ENCODE results near the gene HOXD3. TPM values are rescaled to one million over a fixed set of nuclear protein-coding genes. Genes with fewer than 3 reads are reported as not detected.
A peak's percentile ranks its signal among the peaks of the same experiment; 100 is the strongest.

The HOXD3 gene
- total RNA-seq, 3 donors from 2014 or later, result not detected

DNA sequence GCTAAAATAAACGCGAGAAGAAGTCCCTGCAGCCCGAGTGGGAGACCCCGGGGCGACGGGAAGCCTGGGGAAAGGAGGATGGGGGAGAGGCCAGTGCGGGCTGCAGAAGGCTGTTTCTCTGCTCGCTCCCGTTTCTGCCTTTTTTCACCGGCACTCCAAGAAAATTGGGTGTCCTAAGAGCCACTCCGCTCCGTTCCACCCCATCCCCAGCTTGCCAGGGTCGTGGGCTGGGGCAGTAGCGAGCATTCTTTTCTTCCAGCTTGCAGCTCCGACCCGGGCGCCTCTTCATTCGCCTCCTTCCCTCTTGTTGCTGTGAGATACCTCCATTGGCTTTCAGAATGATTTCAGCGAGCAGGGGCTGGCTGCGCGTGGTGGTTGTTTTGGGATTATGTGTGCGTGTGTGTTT, 1.1 kb downstream of the HOXD3 start:
- peaks cover 12% of the 10 kb centered on the region for H3K4me1 Mint-ChIP-seq (ENCODE audit: low read depth)

DNA sequence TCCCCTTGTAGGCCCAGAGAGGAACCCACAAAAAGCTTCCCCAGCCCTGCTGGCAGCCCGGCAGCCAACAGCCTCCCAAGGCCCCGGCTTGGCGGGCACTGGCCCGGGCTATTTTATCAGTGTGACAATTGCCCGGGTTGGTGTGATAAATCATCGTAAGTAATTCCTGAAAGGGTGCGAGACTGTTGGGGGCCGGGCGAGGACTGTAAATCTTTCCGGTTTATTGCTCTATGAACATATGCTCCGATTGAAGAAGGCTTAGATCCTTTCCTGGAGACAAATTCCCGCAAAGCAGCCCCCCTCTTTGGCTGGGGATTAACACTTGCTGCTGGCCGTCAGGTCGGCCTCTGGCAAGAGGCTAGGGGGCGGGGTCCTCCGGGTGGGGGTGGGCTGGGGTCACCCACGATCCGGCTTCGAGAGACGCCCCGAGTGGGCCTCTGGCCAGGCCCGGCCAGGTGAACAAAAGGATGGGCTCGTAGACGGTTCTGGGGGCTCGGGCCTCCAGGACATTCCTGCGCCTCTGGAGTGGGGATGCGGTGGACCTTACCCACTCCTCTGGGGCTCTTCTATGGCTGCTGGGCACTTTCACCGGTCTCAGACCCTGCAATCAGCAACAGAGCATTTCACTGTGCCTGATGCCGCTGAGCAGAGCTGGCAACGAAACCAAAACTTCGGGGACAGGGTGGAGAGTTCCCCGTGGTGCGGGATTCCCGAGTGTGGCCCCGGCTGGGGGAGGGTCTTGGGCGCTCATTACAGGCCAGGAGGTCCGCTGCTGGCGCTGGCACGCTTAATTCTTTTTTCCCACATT, 2.0 kb downstream of the HOXD3 start:
- H3K4me1 Mint-ChIP-seq (ENCODE audit: low read depth), result peaks cover 12% of the 10 kb centered on the region
- DNase-seq, result no peak
- H3K9me3 Mint-ChIP-seq, result peaks cover 4% of the 10 kb centered on the region
- H3K36me3 Mint-ChIP-seq (ENCODE audit: insufficient read depth), result no peaks in the 10 kb centered on the region
- H3K4me3 Mint-ChIP-seq, result no peak overlapping the region
- peak in 1 of 2 donors; percentile 13 for ATAC-seq
- peaks cover 87% of the 10 kb centered on the region for H3K27me3 Mint-ChIP-seq (ENCODE audit: low read depth)

More for the DNA sequence above, 1.1 kb downstream of the HOXD3 start:
- H3K27me3 Mint-ChIP-seq (ENCODE audit: low read depth), result peaks cover 85% of the 10 kb centered on the region
- ATAC-seq, result no peak
- H3K4me3 Mint-ChIP-seq, result no peak overlapping the region
- no peaks in the 10 kb centered on the region for H3K36me3 Mint-ChIP-seq (ENCODE audit: insufficient read depth)
- H3K9me3 Mint-ChIP-seq, result no peaks in the 10 kb centered on the region
- no peak for DNase-seq

DNA sequence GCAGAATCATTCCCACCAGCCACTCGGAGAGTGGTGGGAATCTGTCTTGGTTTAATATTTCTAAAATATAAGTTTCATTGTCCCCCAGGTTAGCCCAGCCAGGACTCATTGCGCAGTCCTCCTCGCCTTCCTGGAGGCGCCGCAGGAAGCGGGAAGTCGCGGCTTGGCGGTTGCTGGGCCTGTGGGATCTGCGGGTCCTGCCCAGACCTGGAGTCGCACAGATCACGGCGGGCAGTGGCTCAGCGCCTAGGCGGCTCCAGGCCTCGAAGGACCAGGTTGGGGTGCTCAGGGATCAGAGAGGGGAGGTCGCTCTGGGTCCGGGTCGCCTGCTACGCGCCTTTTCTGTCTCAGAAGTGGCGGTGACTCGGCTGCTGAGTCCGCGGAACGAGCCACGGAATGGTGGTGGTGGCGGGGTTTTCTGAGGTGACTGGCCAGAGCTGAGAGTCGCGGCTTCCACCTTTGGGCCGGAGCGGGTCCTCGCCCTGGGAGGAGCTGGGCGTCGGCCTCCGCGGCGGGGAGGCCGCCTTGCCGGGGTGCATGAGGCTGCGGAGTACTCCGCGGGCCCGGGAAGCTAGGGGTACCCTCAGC, 2.6 kb downstream of the HOXD3 start:
- peaks cover 7% of the 10 kb centered on the region for H3K9me3 Mint-ChIP-seq
- H3K4me1 Mint-ChIP-seq (ENCODE audit: low read depth), result peaks cover 14% of the 10 kb centered on the region
- no peak for DNase-seq
- H3K27me3 Mint-ChIP-seq (ENCODE audit: low read depth), result peaks cover 87% of the 10 kb centered on the region
- H3K4me3 Mint-ChIP-seq, result no peak overlapping the region
- no peaks in the 10 kb centered on the region for H3K36me3 Mint-ChIP-seq (ENCODE audit: insufficient read depth)
- peak in 1 of 2 donors; percentile 38 for ATAC-seq

DNA sequence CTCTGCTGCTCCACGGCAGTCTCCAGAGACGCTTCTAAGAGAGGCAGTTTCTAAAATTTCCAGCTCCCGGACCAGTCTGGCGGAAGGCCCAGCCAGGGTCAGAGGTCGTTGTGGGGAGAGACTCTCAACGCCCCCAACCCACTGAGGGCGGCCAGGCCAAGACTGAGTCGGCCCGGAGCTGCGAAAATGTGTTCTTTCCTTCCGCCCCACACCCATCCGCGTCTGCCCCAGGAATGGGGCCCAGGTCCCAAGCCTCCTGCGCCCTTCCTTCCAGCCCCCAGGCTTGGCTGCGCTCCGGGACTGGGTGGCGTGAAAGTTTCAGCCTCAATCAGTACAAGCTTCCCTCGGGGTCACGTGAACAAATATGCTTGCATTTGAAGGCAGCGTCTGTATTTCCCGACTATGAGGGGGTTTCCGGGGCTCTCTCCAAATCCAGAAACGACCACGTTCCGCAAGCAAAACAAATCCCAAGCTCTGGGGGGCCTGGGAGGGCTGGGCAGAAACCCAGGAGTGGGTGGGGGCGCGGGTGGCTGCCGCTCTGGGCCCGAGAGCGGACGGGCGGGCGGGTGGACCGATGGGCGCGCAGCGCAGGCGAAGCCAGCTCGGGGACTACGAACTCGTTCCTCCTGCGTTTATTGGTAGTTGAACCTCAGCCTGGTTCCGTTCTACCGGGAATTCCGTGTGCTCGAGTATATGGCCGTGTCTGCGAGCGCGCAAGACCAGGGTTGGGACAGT, 3.3 kb downstream of the HOXD3 start:
- H3K27me3 Mint-ChIP-seq (ENCODE audit: low read depth), result peaks cover 88% of the 10 kb centered on the region
- H3K4me1 Mint-ChIP-seq (ENCODE audit: low read depth), result peaks cover 14% of the 10 kb centered on the region
- no peak overlapping the region for H3K4me3 Mint-ChIP-seq
- no peaks in the 10 kb centered on the region for H3K36me3 Mint-ChIP-seq (ENCODE audit: insufficient read depth)
- no peak for DNase-seq
- peaks cover 7% of the 10 kb centered on the region for H3K9me3 Mint-ChIP-seq
- peak in 1 of 2 donors; percentile 12 for ATAC-seq

DNA sequence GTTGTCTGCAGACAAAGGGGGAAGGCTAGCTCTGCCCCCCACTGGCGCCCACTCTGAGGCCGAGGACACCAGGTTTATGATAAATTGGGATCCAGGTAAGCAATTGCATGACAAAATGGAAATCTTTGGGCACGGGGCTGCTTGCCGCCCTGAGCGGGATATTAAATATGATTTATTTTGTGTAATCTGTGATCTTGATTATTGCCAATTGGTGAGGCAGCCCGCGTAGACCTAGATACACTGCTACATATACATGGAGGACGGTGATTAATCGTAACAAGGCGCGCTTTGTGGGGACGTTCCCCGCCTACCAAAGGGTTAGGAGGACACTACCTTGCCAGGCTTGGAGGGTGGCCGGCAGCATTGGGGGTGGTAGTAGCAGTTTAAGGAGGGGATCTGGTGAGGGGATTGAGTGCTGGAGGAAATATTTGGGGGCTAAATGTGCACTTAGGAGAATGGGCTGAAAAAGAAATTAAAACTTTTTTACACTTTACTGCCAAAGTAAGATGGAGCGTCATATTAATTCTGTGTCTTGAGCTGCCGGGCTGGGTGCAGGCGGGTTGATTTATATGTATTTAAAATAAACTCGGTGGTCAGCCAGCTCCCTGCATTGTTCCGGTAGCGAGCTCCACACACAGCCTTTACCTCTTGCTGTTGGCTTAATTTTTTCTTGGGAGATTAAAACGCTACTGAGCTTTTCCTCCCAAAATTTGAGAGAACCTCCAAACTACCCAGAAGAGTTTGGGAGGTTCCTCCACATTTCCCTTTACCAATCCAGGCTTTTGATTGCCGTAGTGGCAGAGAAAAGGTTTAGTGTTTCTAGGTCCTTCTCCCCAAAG, 4.1 kb downstream of the HOXD3 start:
- Mint-ChIP-seq H3K36me3 (ENCODE audit: insufficient read depth) (no peaks in the 10 kb centered on the region), H3K9me3 (peaks cover 7% of the 10 kb centered on the region), H3K4me3 (no peak overlapping the region), H3K27me3 (ENCODE audit: low read depth) (peaks cover 90% of the 10 kb centered on the region), H3K4me1 (ENCODE audit: low read depth) (peaks cover 14% of the 10 kb centered on the region)
- ATAC-seq (no peak), DNase-seq (no peak)

DNA sequence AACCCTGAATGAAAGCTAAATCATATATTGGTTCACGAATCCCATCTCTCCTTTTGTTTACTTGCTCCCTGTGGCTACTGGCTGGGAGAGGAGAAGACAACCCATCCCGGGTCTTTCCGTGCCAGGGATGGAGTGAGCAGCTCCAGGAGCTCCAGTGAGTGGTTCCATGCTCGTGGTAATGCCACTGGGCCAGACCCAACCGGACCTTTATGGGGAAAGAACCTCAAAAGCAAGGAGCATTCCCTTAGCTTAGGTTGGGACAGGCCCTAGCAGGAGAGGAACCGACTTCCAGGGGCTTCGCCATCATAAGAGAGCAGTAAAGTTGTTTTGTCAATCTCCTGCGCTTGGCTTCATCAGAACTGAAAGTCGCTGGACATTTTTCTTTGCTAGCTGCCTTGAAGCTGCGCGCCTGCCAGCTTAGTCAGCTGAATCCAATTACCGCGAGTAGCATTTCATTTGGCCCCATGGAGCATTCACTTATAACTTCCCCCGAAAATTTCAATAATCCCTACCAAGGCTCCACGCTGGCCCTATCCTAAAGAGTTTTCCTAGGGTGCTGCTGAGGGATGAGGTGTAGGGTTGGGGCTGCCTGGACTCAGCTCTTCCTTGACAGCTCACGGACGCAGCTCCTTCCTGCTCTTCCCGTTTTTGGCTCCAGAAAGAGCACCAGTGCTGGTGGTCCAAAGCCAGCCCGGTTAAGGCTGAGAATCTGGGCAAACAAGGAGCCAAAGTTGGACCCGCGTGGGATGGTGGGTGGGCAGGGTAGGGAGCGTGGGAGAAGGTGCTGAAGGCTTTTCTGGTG, 4.9 kb downstream of the HOXD3 start:
- no peaks in the 10 kb centered on the region for H3K36me3 Mint-ChIP-seq (ENCODE audit: insufficient read depth)
- no peak for ATAC-seq
- H3K9me3 Mint-ChIP-seq, result peaks cover 7% of the 10 kb centered on the region
- DNase-seq, result no peak
- H3K27me3 Mint-ChIP-seq (ENCODE audit: low read depth), result peaks cover 91% of the 10 kb centered on the region
- no peak overlapping the region for H3K4me3 Mint-ChIP-seq
- H3K4me1 Mint-ChIP-seq (ENCODE audit: low read depth), result peaks cover 12% of the 10 kb centered on the region

DNA sequence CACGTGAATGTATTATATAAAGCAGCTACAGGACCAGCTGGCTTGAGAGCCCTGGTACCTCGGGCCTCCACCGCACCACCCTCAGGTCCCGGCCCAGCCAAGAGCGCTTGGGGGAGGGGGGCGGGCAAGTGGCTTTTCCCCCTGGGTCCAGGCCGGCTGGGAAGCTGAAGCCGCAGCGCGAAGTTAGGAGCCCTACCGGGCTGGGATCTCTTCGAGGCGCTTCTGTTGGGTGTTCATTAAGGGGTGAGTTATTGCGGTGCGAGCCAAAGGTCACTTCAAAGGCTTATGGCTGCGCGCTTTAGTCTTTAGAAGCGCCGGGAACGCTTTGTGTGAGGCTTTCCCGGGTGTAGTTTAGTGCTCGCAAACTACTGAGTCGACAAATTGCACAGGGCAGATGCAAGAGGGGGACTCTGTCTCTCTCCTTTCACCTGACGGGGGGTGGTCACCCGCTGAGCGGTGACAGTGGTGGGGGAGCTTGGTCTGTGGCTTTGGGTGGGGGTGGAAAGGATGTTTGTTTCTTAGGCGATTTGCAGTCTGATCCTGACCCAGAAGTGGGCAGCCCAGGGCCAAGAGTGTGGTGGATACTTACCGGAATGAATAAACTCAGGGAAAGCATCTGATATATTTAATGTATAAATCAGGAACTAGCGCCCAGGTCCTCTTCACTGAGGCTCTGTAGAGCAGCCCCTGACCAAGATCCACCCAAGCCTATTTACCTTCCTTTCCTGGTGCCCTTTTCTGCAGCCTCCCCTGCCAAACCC, 6.0 kb downstream of the HOXD3 start:
- DNase-seq, result no peak
- peaks cover 7% of the 10 kb centered on the region for H3K4me1 Mint-ChIP-seq (ENCODE audit: low read depth)
- ATAC-seq, result no peak
- H3K9me3 Mint-ChIP-seq, result peaks cover 7% of the 10 kb centered on the region
- H3K36me3 Mint-ChIP-seq (ENCODE audit: insufficient read depth), result no peaks in the 10 kb centered on the region
- no peak overlapping the region for H3K4me3 Mint-ChIP-seq
- H3K27me3 Mint-ChIP-seq (ENCODE audit: low read depth), result peaks cover 93% of the 10 kb centered on the region

DNA sequence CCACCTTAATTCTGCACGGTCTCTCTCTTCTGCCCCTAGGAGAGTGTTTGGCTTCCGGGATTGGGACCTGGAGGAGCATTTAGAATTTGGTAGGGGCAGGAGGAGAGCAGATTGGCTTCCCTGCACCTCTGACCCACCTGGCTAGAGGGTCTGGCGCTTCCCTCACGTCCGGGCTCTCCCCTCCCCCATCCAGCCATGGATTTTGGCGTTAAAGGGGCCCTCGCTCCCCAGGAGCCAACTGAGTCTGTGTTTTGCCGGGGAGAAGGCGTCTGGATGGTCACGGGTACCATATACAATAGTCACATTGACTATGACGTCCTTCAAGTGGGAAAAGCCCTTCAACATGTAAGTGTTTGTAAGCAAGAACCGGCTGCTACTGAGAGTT, 6.6 kb downstream of the HOXD3 start:
- Mint-ChIP-seq H3K9me3 (peaks cover 7% of the 10 kb centered on the region), H3K27me3 (ENCODE audit: low read depth) (peaks cover 92% of the 10 kb centered on the region), H3K4me1 (ENCODE audit: low read depth) (peaks cover 5% of the 10 kb centered on the region), H3K4me3 (no peak overlapping the region), H3K36me3 (ENCODE audit: insufficient read depth) (no peaks in the 10 kb centered on the region)
- ATAC-seq, result no peak
- no peak for DNase-seq

DNA sequence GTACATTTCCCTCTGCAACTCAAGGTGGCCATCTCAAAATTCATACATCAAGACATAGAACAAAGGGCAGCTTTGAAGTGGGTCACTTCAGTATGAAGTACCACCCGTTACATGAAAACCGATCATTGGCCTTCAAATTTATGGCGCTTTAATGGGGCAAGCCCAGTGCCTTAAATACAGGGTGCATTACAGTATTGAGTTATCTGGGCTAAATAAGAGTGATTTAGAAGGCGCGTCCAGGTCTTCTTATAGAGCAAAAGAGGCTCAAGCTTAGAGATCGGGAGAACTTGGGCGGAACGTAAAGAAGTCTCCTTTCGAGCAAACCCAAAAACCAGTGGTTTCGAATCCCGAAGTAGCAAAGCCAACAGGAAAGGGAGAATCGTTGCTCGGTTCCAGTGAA, 7.1 kb downstream of the HOXD3 start:
- H3K4me1 Mint-ChIP-seq (ENCODE audit: low read depth), result peaks cover 5% of the 10 kb centered on the region
- ATAC-seq, result no peak
- no peak overlapping the region for H3K4me3 Mint-ChIP-seq
- peaks cover 92% of the 10 kb centered on the region for H3K27me3 Mint-ChIP-seq (ENCODE audit: low read depth)
- H3K9me3 Mint-ChIP-seq, result peaks cover 7% of the 10 kb centered on the region
- H3K36me3 Mint-ChIP-seq (ENCODE audit: insufficient read depth), result no peaks in the 10 kb centered on the region
- no peak for DNase-seq

DNA sequence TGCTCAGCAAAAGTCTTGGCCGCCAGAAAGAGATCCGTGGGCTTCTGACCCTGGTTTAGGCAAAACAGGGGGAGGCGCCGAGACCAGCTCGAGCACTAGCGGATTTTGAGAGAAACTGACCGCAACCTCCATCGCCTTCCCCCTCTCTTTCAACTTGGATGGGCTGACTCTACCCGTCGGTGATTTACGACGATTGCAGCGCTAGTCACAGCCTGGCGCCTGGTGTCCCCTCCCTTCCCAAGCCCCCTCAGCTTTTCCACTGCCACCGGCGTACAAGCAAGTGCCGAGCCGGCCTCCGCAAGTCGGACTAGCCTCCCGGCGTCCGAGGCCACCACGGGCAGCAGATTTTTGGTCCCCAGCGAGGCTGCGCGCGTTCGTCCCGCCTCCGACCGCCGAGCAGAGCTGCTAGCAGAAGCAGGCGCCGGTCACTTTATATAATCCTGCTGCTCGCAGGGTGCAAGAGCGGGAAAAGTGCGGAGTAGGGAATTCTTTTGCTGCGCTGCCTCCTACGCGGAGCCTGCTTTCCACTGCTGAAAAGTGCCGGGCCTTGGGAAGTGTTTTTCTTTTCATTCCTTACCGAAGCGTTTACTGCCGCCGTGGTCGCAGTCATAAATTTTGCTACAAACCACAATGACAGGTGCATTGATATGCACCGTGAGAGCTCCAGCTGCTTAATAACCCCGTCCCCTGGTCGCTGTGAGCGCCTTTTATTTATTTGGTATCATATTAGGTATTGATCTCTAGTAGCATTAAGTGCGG, 7.7 kb downstream of the HOXD3 start:
- H3K36me3 Mint-ChIP-seq (ENCODE audit: insufficient read depth), result no peaks in the 10 kb centered on the region
- DNase-seq, result no peak
- H3K4me3 Mint-ChIP-seq, result no peak overlapping the region

DNA sequence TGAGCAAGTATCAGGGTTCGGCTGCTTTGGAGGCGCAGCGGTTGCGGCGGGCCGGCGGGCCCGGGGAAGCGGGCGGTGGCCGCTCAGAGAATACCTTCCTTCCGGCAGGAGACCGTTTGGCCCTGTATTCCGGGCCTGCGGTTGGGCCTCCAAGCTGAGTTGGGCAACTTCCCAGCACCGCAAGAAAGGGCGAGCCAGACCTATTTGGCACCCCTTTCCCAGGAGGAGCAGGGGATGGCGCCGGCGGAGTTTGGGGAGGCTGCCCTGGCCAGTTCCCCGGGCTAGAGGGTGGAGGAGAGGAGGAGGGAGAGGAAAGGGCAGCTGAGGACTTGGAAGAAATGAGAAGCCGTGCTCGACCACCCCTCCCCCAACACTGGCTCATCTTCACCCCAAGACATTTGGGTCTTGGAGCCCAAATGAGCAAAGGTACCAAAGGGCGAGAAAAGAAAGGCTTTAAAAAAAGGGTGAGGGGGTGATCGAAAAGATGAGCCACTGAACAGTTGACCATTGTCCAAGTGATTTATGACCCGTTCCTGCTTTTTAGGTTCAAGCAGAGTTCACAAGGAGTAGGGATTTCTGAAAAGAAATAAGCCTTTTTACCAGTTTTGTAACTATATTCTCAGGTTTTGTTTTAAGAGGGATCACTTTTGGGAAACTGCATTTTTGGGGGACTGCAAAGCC, 8.4 kb downstream of the HOXD3 start:
- Mint-ChIP-seq H3K36me3 (ENCODE audit: insufficient read depth) (no peaks in the 10 kb centered on the region), H3K27me3 (ENCODE audit: low read depth) (peaks cover 92% of the 10 kb centered on the region), H3K4me3 (no peak overlapping the region), H3K9me3 (peaks cover 7% of the 10 kb centered on the region), H3K4me1 (ENCODE audit: low read depth) (peaks cover 5% of the 10 kb centered on the region)
- ATAC-seq (no peak), DNase-seq (no peak)

More for the DNA sequence above, 7.7 kb downstream of the HOXD3 start:
- ATAC-seq, result no peak
- Mint-ChIP-seq H3K27me3 (ENCODE audit: low read depth) (peaks cover 92% of the 10 kb centered on the region), H3K9me3 (peaks cover 7% of the 10 kb centered on the region), H3K4me1 (ENCODE audit: low read depth) (peaks cover 5% of the 10 kb centered on the region)

DNA sequence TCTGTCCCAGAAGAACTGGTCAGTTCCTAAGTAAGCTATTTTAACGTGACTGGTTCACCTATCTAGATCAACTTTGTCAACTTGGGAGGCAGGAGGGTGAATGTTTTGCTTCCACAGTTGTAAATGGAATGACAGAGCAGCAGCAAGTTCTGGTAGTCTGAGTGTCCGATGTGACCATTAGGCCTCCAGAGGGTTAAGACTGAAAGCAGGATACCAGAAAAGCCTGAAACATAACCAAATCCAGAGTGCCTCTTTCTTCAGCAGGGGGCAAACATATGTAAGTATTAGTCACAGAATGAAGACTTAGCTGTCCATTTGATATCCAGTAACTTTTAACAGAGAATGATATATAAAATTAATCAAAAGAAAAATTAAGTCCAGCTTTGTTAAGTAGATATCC, 9.2 kb downstream of the HOXD3 start:
- H3K9me3 Mint-ChIP-seq, result peaks cover 7% of the 10 kb centered on the region
- peaks cover 92% of the 10 kb centered on the region for H3K27me3 Mint-ChIP-seq (ENCODE audit: low read depth)
- no peaks in the 10 kb centered on the region for H3K36me3 Mint-ChIP-seq (ENCODE audit: insufficient read depth)
- DNase-seq (no peak), ATAC-seq (no peak)
- H3K4me1 Mint-ChIP-seq (ENCODE audit: low read depth), result peaks cover 3% of the 10 kb centered on the region
- H3K4me3 Mint-ChIP-seq, result no peak overlapping the region

Data from activated T-cell treated with anti-CD3 and anti-CD28 coated beads, Interleukin-2, amount 50 U/mL, for 4 hours (primary cell).